ENCODE data around the gene MACROH2A1. TPM values are rescaled to one million over a fixed set of nuclear protein-coding genes. Genes with fewer than 3 reads are reported as not detected.
"Not testable (repeated sequence)": the region's sequence is repeated elsewhere in the genome, so short reads cannot be mapped to it uniquely, and the experiment has no call there.

The MACROH2A1 gene
- total RNA-seq, 1 donor from 2014 or later = 82.1 TPM

DNA sequence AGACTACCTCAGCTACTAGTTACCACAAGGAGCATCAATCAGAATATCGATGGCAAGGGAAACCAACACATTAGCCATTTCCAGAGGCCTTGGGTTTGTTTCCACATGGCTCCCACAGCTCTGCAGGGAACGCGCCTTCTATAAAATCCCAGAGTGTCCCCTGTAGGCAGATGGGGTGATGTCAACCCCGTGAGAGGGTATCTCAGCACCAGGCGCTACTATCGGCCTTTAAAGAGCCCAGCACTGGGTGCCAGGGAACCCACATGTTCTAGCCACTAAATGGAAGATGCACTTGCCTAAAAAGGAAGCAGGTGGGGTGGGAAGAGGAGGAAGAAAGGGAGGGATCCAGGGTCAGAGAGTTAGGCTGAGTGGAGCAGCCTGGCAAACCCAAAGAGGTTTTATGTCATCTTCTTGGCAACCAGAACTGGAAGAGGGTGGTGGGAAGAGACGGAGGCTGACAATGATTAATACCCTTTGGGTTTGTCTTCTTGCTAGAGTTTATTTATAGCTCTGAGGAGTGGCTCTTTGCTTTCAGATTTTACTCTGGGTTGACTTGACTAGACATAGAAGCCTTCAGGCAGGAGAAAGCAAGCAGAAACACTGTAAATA lies 19.9 kb downstream of the MACROH2A1 start:
- peak; percentile 89 for DNase-seq (ENCODE audit: low spot score)

- no peak for DNase-seq (ENCODE audit: low spot score)
Measured at GRCh38 chr5:135377751-135378680, 21.0 kb downstream of the MACROH2A1 start.

GRCh38 chr5:135376961-135377624 lies 21.9 kb downstream of the MACROH2A1 start:
- DNase-seq (ENCODE audit: low spot score) = no peak

DNA sequence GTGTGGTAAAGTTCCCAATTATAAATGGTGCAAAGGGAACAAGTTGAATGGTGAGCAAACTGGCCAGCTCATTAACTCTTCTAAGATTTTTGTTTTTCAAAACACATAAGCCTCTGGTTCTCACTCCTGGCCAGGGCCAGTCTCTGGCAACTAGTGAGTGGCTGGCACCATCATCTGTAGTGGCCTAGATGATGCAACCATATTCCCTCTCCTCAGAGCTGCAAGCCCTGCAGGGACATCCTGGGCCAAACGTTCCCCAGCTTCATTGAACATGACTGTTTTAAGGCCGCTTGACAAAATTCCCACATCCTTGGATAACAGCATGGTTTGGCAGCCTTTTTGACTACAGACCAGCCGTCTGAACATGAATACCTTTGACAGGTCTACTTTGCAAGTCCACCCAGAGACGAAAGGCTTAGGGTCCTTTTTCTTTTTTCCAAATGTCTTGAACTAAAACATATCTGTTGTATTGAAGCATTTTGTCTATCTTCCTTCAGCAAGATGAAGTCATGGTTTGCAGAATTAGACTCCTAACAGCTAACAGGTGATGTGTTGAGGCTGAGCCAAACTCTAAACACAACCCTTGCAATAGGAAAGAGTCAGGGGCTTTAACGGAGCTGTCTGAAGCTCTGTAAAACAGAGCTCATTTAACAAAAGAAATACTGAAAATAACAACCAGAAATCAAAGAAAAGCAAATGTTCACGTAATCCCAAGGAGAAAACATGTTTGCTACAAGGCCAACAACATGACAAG lies 23.8 kb downstream of the MACROH2A1 start:
- DNase-seq (ENCODE audit: low spot score) = no peak

GRCh38 chr5:135373736-135374515 lies 25.1 kb downstream of the MACROH2A1 start:
- DNase-seq (ENCODE audit: low spot score) = no peak

- no peak for DNase-seq (ENCODE audit: low spot score)
Measured at GRCh38 chr5:135372654-135373381, 26.2 kb downstream of the MACROH2A1 start.

DNA sequence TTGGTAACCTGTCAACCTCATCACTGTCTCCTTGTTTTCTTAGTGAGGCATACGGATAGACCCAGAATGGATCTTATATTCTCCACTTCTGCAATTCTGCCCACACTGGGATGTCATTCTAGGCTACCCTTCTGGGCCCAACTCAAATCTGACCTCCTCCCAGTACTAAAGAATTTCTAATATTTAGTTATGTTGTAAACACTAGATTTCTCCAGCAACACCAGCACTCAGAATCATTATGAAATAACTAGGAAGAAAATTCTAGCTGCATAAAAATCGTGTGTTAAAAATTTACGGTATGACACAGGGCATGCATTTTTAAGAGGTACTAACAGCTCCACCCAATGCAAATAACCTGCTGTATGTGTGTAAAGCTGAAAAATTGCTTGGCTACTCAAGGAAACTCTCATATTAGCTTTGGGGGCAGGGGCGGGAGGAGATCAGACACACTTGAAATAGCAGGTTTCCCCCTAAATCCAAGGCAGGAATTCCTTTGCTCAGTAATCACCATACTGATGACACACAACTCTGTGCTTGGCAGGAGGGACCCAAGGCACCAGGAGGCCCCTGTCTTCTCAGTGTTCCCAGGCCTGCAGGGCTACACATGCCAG lies 27.3 kb downstream of the MACROH2A1 start:
- DNase-seq (ENCODE audit: low spot score) = peak; percentile 61

GRCh38 chr5:135369952-135370351 lies 29.1 kb downstream of the MACROH2A1 start:
- DNase-seq (ENCODE audit: low spot score) = no peak

DNA sequence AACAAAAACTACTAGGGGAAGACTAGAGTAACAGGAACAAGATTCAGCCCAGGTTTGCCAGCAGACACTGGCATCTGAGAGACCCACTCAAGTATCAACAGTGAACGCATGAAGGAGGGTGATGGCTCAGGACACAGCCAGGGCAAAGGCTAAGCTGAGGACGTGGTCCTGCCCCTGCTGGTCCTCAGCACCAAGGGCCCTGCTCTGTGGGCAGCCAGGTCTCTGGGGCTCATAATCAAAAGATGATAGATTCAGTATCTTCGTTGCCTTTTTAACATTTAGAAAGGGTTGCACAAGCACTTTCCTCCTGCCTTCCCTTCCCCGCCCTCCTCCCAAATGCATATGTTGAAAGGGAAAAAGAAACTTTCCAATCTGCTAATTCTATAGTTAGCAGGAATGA lies 31.5 kb downstream of the MACROH2A1 start:
- DNase-seq (ENCODE audit: low spot score) = no peak

DNA sequence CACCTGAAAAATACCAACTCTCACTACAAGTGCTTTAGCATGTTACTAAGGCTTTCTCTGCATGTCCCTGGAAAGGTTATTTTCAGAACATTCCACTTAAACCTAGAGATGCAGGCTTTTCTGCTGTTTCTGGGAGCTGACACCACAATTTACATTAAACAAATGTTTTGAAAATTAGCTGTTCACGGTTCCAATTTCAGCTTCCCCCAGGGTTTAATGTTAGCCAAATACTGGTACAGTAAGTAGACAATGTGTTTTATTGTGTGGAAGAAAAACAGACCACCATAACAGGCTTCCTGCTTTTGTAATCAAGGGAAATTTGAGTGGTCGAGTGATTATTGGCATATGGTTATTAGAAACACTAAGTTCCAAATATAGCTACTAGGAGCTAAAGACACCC lies 32.0 kb downstream of the MACROH2A1 start:
- DNase-seq (ENCODE audit: low spot score) = no peak

DNA sequence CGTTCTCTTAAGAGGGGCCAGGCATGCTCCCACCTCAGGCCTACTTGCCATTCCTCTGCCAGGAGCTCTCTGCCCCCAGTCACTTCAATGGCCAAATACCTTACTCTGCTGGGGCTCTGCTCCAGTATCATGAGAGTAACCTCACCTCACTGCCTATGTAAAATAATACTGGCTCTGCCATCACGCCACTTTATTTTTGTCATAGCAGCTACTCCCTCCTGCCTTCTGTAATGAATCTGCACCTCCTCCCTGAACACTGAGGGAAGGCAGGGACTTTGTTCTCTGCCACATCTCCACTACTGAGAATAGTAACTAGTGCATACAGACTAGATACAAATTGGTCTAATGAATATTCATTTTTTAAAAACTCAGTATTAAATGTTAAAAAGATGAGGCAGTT lies 33.8 kb downstream of the MACROH2A1 start:
- DNase-seq (ENCODE audit: low spot score) = no peak

GRCh38 chr5:135364421-135365262 lies 34.4 kb downstream of the MACROH2A1 start:
- no peak for DNase-seq (ENCODE audit: low spot score)

- DNase-seq (ENCODE audit: low spot score) = not testable (repeated sequence)
Measured at GRCh38 chr5:135363342-135363741, 35.7 kb downstream of the MACROH2A1 start.

DNA sequence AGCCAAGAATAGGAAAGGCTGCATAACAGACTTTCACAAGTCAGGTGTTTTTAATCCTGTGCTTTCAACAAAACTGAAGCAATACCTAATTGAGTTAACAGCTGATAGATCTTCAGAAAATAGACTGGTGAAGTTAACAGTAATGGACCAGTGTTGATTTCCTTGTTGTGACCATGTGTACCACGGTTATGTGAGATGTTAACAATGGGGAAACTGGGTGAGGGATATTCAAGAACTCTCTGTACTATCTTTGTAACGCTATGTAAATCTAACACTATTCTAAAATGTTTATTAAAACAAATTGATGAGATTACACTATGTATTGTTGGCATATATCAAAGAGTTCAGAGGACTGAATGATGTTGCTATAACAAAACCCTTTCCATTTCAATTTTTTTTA lies 36.9 kb downstream of the MACROH2A1 start:
- no peak for DNase-seq (ENCODE audit: low spot score)

GRCh38 chr5:135360278-135361274 lies 38.5 kb downstream of the MACROH2A1 start:
- DNase-seq (ENCODE audit: low spot score) = no peak

DNA sequence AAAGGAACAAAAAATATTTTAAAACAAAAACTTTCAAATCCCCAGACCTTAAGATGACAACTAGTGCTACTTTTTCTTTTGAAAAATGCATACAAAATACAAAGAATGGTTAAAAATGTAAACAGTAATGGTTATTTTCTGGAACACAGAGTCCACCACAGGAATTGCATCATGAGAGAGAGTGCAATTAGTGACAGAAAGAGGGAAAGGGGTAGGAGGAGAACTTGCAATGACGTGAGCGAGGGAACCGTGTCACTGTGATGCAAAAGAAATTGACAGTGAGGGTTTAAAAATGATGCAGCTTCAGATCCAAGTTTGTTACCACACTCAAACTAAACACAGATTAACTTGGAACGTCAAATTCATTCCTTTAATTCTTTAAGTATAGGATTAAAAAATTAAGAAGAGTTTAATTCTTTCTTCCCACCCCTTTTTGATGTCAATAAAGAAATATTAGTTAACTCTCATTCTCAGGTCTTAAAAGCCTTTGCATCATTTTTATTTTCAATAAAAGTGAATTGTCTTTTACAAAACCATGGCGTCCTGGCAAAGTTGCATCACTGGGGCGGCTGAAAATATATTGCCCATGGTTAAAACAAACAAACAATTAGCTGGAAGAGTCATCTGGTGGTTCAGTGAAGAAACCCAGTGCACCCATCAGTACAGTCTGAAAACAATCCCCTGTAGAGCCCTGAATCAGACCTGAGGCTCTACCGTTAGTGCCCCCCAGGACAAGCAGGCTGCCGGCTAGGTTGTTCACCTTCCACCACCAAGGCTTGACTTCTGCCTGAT lies 39.5 kb downstream of the MACROH2A1 start:
- no peak for DNase-seq (ENCODE audit: low spot score)

DNA sequence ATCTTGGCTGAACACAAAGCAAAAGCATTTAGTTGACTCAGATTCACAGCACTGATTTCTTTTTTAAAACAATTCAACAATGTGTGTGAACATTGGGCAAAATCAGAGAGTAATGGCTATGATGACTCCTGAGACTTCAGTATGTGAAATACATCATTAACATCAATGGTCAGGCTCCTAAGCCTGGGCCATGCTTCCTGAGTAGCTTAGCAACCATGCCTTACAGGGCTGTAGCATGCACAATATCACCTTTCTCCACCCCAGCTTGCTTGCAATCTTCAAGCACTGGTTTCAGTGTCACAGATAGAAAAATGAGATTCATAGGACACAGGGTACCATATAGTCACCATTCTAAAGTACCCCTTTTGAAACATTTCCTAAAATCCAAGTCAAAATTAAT lies 41.3 kb downstream of the MACROH2A1 start:
- no peak for DNase-seq (ENCODE audit: low spot score)
